Measurements from ENCODE around the gene RCAN3. TPM values are rescaled to one million over a fixed set of nuclear protein-coding genes. Genes with fewer than 3 reads are reported as not detected.

The RCAN3 gene
- total RNA-seq, 1 experiment from 2014 or later, result 10.2 TPM

GRCh38 chr1:24564695-24565094 is 62.1 kb downstream of the RCAN3 start:
- H3K36me3 Mint-ChIP-seq (ENCODE audit: insufficient read depth, unreplicated experiment), result no peaks in the 10 kb centered on the region
- H3K27me3 Mint-ChIP-seq (ENCODE audit: insufficient read depth, unreplicated experiment), result no peaks in the 10 kb centered on the region
- Histone ChIP-seq H3K36me3 (ENCODE audit: control insufficient read depth, insufficient read depth, low read length) (no peaks in the 10 kb centered on the region), H3K27me3 (replicated peaks; ENCODE audit: control insufficient read depth, insufficient read depth, low read length) (no peaks in the 10 kb centered on the region), H3K9me3 (no peaks in the 10 kb centered on the region), H3K4me3 (ENCODE audit: low read depth, low read length) (no peak overlapping the region), H3K4me1 (0 out of 2 replicates have a peak, but pooled peaks cover 9% of the 10 kb centered on the region)
- H3K27ac Mint-ChIP-seq (ENCODE audit: unreplicated experiment), result no peak overlapping the region
- no peak for DNase-seq
- no TSS peak for BruUV-seq (replicated peaks)
- intact Hi-C loops (cut with micrococcal nuclease; ENCODE audit: unreplicated experiment), result no loop called here
- H3K4me1 Mint-ChIP-seq (ENCODE audit: low read depth, unreplicated experiment), result no peaks in the 10 kb centered on the region
- POLR2A ChIA-PET, result no interaction called here
- no peak overlapping the region for H3K4me3 Mint-ChIP-seq (ENCODE audit: unreplicated experiment)
- no peaks in the 10 kb centered on the region for H3K9me3 Mint-ChIP-seq (ENCODE audit: unreplicated experiment)
- CTCF ChIA-PET, result interaction anchor here (0.7 kb wide), 2 partner anchors 74 to 447 kb away, joined by 4 to 5 read pairs; no protein-coding TSS in a partner anchor
- TF ChIP-seq, protein P1, sequence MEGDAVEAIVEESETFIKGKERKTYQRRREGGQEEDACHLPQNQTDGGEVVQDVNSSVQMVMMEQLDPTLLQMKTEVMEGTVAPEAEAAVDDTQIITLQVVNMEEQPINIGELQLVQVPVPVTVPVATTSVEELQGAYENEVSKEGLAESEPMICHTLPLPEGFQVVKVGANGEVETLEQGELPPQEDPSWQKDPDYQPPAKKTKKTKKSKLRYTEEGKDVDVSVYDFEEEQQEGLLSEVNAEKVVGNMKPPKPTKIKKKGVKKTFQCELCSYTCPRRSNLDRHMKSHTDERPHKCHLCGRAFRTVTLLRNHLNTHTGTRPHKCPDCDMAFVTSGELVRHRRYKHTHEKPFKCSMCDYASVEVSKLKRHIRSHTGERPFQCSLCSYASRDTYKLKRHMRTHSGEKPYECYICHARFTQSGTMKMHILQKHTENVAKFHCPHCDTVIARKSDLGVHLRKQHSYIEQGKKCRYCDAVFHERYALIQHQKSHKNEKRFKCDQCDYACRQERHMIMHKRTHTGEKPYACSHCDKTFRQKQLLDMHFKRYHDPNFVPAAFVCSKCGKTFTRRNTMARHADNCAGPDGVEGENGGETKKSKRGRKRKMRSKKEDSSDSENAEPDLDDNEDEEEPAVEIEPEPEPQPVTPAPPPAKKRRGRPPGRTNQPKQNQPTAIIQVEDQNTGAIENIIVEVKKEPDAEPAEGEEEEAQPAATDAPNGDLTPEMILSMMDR (IDR thresholded peaks at IDR 0.05; ENCODE audit: insufficient read depth in 1 of 2, low read depth in 1 of 2, low read length in 1 of 2, severe bottlenecking in 1 of 2, unreplicated experiment in 1 of 2), result no peak

DNA sequence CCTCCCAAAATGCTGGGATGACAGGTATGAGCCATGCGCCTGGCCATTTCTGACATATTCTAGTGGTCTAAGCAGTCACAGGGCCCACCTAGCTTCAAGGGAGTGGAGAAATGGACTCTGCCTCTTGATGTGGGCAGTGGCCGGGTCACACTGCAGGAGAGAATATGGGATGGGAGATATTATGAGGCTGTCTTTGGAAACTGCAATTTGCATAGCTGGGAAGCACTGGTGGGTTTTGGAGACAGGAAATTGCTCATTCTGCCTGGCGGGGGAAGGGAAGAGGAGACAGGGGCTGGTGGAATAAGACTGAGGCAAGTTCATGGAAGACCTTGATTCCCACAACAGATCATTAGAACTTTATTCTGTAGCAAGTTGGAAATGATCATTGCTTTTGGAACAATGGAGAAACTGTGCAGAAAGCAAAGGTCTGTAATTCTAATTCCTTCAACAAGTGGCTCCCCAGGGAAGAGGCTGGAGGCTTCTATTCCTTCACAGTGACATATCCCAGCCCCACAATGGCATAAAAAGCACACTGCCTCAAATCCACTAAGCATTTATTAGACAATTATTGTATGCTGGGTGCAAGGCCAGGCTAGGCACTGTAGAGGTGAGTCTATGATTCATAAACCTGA is 63.7 kb downstream of the RCAN3 start:
- no peaks in the 10 kb centered on the region for H3K4me1 Mint-ChIP-seq (ENCODE audit: low read depth, unreplicated experiment)
- TF ChIP-seq, protein P1 (IDR thresholded peaks at IDR 0.05; ENCODE audit: insufficient read depth in 1 of 2, low read depth in 1 of 2, low read length in 1 of 2, severe bottlenecking in 1 of 2, unreplicated experiment in 1 of 2), result no peak
- H3K36me3 ChIP-seq (ENCODE audit: control insufficient read depth, insufficient read depth, low read length), result no peaks in the 10 kb centered on the region
- H3K9me3 ChIP-seq, result no peaks in the 10 kb centered on the region
- H3K27me3 Mint-ChIP-seq (ENCODE audit: insufficient read depth, unreplicated experiment), result no peaks in the 10 kb centered on the region
- ChIA-PET POLR2A (no interaction called here), CTCF (no interaction called here)
- no peak overlapping the region for H3K4me3 Mint-ChIP-seq (ENCODE audit: unreplicated experiment)
- no TSS peak for BruUV-seq (replicated peaks)
- no peak for DNase-seq
- H3K27ac Mint-ChIP-seq (ENCODE audit: unreplicated experiment), result no peak overlapping the region
- intact Hi-C loops (cut with micrococcal nuclease; ENCODE audit: unreplicated experiment), result no loop called here
- H3K9me3 Mint-ChIP-seq (ENCODE audit: unreplicated experiment), result no peaks in the 10 kb centered on the region
- H3K36me3 Mint-ChIP-seq (ENCODE audit: insufficient read depth, unreplicated experiment), result no peaks in the 10 kb centered on the region
- no peaks in the 10 kb centered on the region for H3K27me3 ChIP-seq (replicated peaks; ENCODE audit: control insufficient read depth, insufficient read depth, low read length)
- no peak overlapping the region for H3K4me3 ChIP-seq (ENCODE audit: low read depth, low read length)
- 0 out of 2 replicates have a peak, but pooled peaks cover 9% of the 10 kb centered on the region for H3K4me1 ChIP-seq

- DNase-seq, result peak; percentile 57 to 68
- Mint-ChIP-seq H3K4me1 (ENCODE audit: low read depth, unreplicated experiment) (no peaks in the 10 kb centered on the region), H3K36me3 (ENCODE audit: insufficient read depth, unreplicated experiment) (no peaks in the 10 kb centered on the region), H3K27ac (ENCODE audit: unreplicated experiment) (no peak overlapping the region), H3K4me3 (ENCODE audit: unreplicated experiment) (no peak overlapping the region), H3K27me3 (ENCODE audit: insufficient read depth, unreplicated experiment) (no peaks in the 10 kb centered on the region), H3K9me3 (ENCODE audit: unreplicated experiment) (no peaks in the 10 kb centered on the region)
- H3K9me3 ChIP-seq, result no peaks in the 10 kb centered on the region
- H3K4me1 ChIP-seq, result 0 out of 2 replicates have a peak, but pooled peaks cover 9% of the 10 kb centered on the region
- H3K4me3 ChIP-seq (ENCODE audit: low read depth, low read length), result no peak overlapping the region
- TF ChIP-seq, protein P1 (IDR thresholded peaks at IDR 0.05; ENCODE audit: insufficient read depth in 1 of 2, low read depth in 1 of 2, low read length in 1 of 2, severe bottlenecking in 1 of 2, unreplicated experiment in 1 of 2), result peak in 1 of 2 experiments; percentile 8
- POLR2A ChIA-PET, result interaction anchor here (0.5 kb wide), 1 partner anchor 8 kb away, joined by 4 read pairs; no protein-coding TSS in a partner anchor
- BruUV-seq (replicated peaks), result no TSS peak
- H3K27me3 ChIP-seq (replicated peaks; ENCODE audit: control insufficient read depth, insufficient read depth, low read length), result no peaks in the 10 kb centered on the region
- intact Hi-C loops (cut with micrococcal nuclease; ENCODE audit: unreplicated experiment), result loop anchor here (1.0 kb wide), 1 partner anchor 27 kb away; no protein-coding TSS in a partner anchor
- H3K36me3 ChIP-seq (ENCODE audit: control insufficient read depth, insufficient read depth, low read length), result no peaks in the 10 kb centered on the region
- CTCF ChIA-PET, result interaction anchor here (0.5 to 1.1 kb wide), 3 partner anchors 10 to 27 kb away, joined by 3 to 5 read pairs (median 3); no protein-coding TSS in a partner anchor
Observed at GRCh38 chr1:24567792-24568388, 65.3 kb downstream of the RCAN3 start.

Measured in Caco-2 (cell line).